ENCODE results near the gene ADCY7.

ADCY7 gene

GRCh38 chr16:50265260-50265659 lies 1.1 kb upstream of the ADCY7 start:
- DNase-seq (ENCODE audit: insufficient read length, low spot score) (no peak), FAIRE-seq (peak; percentile 87)
- TF ChIP-seq TAF1 (IDR thresholded peaks at IDR 0.05; ENCODE audit: low read depth, low read length) (no peak), PAX5 (IDR thresholded peaks at IDR 0.05; ENCODE audit: insufficient read depth, low read length, severe bottlenecking) (no peak), POLR2A (IDR thresholded peaks at IDR 0.05; ENCODE audit: low read depth, low read length) (no peak), POLR2AphosphoS5 (IDR thresholded peaks at IDR 0.05; ENCODE audit: low read depth, low read length) (no peak), SPI1 (IDR thresholded peaks at IDR 0.05; ENCODE audit: low read depth, low read length) (no peak), POU2F2 (IDR thresholded peaks at IDR 0.05; ENCODE audit: low read depth, low read length) (no peak)

GRCh38 chr16:50265716-50266336 lies 525 bp upstream of the ADCY7 start:
- DNase-seq (ENCODE audit: insufficient read length, low spot score) (no peak), FAIRE-seq (no peak)
- TF ChIP-seq SPI1 (IDR thresholded peaks at IDR 0.05; ENCODE audit: low read depth, low read length): no peak
- no peak for TF ChIP-seq TAF1 (IDR thresholded peaks at IDR 0.05; ENCODE audit: low read depth, low read length)
- no peak for TF ChIP-seq POLR2AphosphoS5 (IDR thresholded peaks at IDR 0.05; ENCODE audit: low read depth, low read length)
- no peak for TF ChIP-seq POU2F2 (IDR thresholded peaks at IDR 0.05; ENCODE audit: low read depth, low read length)
- TF ChIP-seq POLR2A (IDR thresholded peaks at IDR 0.05; ENCODE audit: low read depth, low read length): no peak
- no peak for TF ChIP-seq PAX5 (IDR thresholded peaks at IDR 0.05; ENCODE audit: insufficient read depth, low read length, severe bottlenecking)

- TF ChIP-seq POLR2A (IDR thresholded peaks at IDR 0.05; ENCODE audit: low read depth, low read length): no peak
- TF ChIP-seq TAF1 (IDR thresholded peaks at IDR 0.05; ENCODE audit: low read depth, low read length): no peak
- no peak for TF ChIP-seq PAX5 (IDR thresholded peaks at IDR 0.05; ENCODE audit: insufficient read depth, low read length, severe bottlenecking)
- TF ChIP-seq POLR2AphosphoS5 (IDR thresholded peaks at IDR 0.05; ENCODE audit: low read depth, low read length): no peak
- no peak for TF ChIP-seq POU2F2 (IDR thresholded peaks at IDR 0.05; ENCODE audit: low read depth, low read length)
- TF ChIP-seq SPI1 (IDR thresholded peaks at IDR 0.05; ENCODE audit: low read depth, low read length): no peak
- FAIRE-seq: no peak
- no peak for DNase-seq (ENCODE audit: insufficient read length, low spot score)
Observed at GRCh38 chr16:50267151-50267631, 840 bp downstream of the ADCY7 start.

- TF ChIP-seq SPI1 (IDR thresholded peaks at IDR 0.05; ENCODE audit: low read depth, low read length) (peak; percentile 61; the same call in 1 of the 2 replicates), POLR2A (IDR thresholded peaks at IDR 0.05; ENCODE audit: low read depth, low read length) (no peak)
- no peak for DNase-seq (ENCODE audit: insufficient read length, low spot score)
- no peak for FAIRE-seq
Observed at GRCh38 chr16:50267651-50268050, 1.3 kb downstream of the ADCY7 start.

- TF ChIP-seq POLR2AphosphoS5 (IDR thresholded peaks at IDR 0.05; ENCODE audit: low read depth, low read length) (no peak), POU2F2 (IDR thresholded peaks at IDR 0.05; ENCODE audit: low read depth, low read length) (no peak), TAF1 (IDR thresholded peaks at IDR 0.05; ENCODE audit: low read depth, low read length) (no peak), POLR2A (IDR thresholded peaks at IDR 0.05; ENCODE audit: low read depth, low read length) (no peak), SPI1 (IDR thresholded peaks at IDR 0.05; ENCODE audit: low read depth, low read length) (no peak), PAX5 (IDR thresholded peaks at IDR 0.05; ENCODE audit: insufficient read depth, low read length, severe bottlenecking) (no peak)
- FAIRE-seq (no peak), DNase-seq (ENCODE audit: insufficient read length, low spot score) (no peak)
Observed at GRCh38 chr16:50268352-50268751, 2.0 kb downstream of the ADCY7 start.

GRCh38 chr16:50269061-50269705 lies 2.8 kb downstream of the ADCY7 start:
- no peak for DNase-seq (ENCODE audit: insufficient read length, low spot score)
- FAIRE-seq: no peak
- TF ChIP-seq POU2F2 (IDR thresholded peaks at IDR 0.05; ENCODE audit: low read depth, low read length): no peak
- TF ChIP-seq POLR2A (IDR thresholded peaks at IDR 0.05; ENCODE audit: low read depth, low read length): no peak
- no peak for TF ChIP-seq SPI1 (IDR thresholded peaks at IDR 0.05; ENCODE audit: low read depth, low read length)
- no peak for TF ChIP-seq TAF1 (IDR thresholded peaks at IDR 0.05; ENCODE audit: low read depth, low read length)
- no peak for TF ChIP-seq POLR2AphosphoS5 (IDR thresholded peaks at IDR 0.05; ENCODE audit: low read depth, low read length)
- TF ChIP-seq PAX5 (IDR thresholded peaks at IDR 0.05; ENCODE audit: insufficient read depth, low read length, severe bottlenecking): no peak

GRCh38 chr16:50269769-50270509 lies 3.6 kb downstream of the ADCY7 start:
- TF ChIP-seq TAF1 (IDR thresholded peaks at IDR 0.05; ENCODE audit: low read depth, low read length) (no peak), POLR2A (IDR thresholded peaks at IDR 0.05; ENCODE audit: low read depth, low read length) (no peak), SPI1 (IDR thresholded peaks at IDR 0.05; ENCODE audit: low read depth, low read length) (no peak), POU2F2 (IDR thresholded peaks at IDR 0.05; ENCODE audit: low read depth, low read length) (no peak), POLR2AphosphoS5 (IDR thresholded peaks at IDR 0.05; ENCODE audit: low read depth, low read length) (no peak), PAX5 (IDR thresholded peaks at IDR 0.05; ENCODE audit: insufficient read depth, low read length, severe bottlenecking) (no peak)

GRCh38 chr16:50270510-50271147 lies 4.3 kb downstream of the ADCY7 start:
- FAIRE-seq: no peak
- no peak for DNase-seq (ENCODE audit: insufficient read length, low spot score)

More at GRCh38 chr16:50269769-50270509, 3.6 kb downstream of the ADCY7 start:
- FAIRE-seq (no peak), DNase-seq (ENCODE audit: insufficient read length, low spot score) (no peak)

More at GRCh38 chr16:50270510-50271147, 4.3 kb downstream of the ADCY7 start:
- no peak for TF ChIP-seq POLR2A (IDR thresholded peaks at IDR 0.05; ENCODE audit: low read depth, low read length)
- TF ChIP-seq TAF1 (IDR thresholded peaks at IDR 0.05; ENCODE audit: low read depth, low read length): no peak

Data from GM12891 (cell line).